Measurements from ENCODE around the gene CREBZF.
A peak's percentile ranks its signal among the peaks of the same experiment; 100 is the strongest.

Gene CREBZF, protein sequence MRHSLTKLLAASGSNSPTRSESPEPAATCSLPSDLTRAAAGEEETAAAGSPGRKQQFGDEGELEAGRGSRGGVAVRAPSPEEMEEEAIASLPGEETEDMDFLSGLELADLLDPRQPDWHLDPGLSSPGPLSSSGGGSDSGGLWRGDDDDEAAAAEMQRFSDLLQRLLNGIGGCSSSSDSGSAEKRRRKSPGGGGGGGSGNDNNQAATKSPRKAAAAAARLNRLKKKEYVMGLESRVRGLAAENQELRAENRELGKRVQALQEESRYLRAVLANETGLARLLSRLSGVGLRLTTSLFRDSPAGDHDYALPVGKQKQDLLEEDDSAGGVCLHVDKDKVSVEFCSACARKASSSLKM

DNA sequence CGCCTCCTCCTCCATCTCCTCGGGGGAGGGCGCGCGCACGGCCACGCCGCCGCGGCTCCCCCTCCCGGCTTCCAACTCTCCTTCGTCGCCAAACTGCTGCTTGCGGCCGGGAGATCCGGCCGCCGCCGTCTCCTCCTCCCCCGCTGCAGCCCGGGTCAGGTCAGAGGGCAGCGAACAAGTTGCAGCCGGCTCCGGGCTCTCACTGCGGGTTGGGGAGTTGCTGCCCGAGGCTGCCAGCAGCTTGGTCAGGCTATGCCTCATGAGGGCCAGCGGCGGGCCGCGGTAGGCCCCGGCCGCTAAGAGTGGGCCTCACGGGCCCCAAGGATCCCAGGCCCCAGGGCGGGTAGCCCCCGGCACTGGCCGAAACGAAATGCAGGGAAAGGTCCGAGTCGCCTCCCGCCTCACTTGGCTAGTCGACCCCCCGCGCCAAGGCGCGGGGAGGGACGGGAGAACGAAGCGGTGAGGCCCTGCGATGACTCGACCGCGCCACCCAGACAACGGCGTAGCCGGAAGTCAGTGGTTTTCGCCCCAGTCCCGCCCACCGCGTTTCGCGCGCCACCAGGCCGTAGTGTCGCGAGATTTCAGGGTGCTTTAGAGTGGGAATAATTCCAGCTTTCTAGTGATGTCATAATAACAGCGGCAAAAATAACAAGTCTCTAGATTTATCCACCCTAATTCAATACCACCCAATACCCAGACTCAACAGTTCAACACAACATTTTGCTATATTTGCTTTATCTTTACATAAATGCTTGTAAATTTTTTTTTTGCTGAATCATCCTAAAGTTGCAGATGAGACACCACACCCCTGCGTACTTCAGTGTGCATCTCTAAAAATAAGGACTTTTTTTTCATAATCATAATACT lies at the start of gene CREBZF:
Gene CREBZF (minus strand): TSS at position 515 of the 867 bp plus-strand sequence. CDS start 254 bp downstream, at position 261.
- peak; percentile 50 to 96 (median 87) for DNase-seq

DNA sequence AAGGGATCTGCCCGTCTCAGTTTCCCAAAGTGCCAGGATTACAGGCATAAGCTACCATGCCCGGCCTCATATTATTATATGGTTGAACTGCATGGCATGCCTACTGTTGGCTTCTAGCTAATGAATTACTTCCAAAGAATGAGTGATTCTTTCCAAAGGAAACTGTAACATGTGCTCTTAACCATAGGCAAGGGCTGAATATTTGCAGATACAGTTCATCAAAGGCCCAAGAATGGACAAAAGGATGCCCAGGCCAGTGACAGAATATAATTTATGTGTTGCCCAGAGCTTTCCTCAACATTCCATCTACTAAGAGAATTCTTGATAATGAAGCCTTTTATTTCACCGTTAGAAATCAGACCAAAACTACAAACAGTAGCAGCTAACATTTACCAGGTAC lies 48.0 kb upstream of the CREBZF start:
- no peak for DNase-seq

GRCh38 chr11:85710917-85711316 lies 46.0 kb upstream of the CREBZF start:
- no peak for DNase-seq

- DNase-seq = no peak
These were observed 45.2 kb upstream of the CREBZF start for GRCh38 chr11:85709941-85710702.

- no peak for DNase-seq
These were observed 40.9 kb upstream of the CREBZF start for GRCh38 chr11:85705800-85706199.

DNA sequence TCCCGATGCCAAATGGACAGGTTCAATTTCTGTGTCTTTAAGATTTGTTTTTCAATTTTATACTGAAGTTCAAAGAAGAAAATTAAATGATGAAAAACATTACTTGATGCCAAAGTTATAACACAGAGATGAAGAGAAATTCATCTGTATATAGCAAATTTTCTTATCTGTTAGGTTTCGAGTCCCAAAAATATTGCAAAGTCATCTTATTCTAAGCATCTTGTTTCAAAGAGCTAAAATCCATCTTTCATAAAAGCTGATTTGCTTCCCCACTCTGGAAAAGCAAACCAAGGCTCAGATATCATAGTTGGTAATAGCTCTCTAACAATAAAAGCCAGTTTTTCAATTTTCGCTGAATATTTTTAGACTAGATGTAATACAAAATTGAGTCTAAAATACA lies 40.0 kb upstream of the CREBZF start:
- DNase-seq = no peak

DNA sequence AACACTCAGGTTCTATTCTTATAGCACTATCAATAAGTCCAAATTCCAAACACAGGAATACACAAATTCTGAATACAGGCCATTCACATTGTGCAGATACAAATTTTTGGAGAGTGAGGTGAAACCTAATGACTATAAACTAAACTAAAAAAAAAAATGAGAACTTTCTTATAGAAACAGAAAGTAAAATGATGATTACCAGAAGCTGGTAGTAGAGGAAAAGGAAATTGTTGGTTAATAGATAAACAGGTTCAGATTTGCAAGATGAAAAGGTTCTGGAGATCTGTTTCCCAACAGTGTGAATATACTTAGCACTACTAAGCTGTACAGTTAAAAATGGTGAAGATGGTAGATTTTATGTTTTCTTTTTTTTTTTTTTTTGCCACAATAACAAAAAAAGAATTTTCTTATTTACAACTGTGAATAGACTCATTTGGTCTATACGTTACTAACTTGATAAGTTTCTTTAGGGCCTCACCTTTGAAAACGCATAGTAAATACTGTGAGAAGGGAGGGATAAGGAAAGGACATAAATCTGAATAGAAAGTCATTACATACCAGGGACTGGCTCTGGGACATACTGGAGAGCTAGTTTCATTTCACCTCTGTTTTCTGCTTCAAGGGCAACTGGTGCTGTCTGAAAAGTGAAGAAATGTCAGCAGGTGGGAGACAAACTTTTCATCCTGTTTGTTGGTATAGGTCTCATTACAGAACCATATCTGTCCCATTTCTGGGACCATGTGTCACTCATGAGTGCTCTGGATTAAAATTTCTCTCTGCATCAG lies 35.2 kb upstream of the CREBZF start:
- no peak for DNase-seq

GRCh38 chr11:85698195-85698594 lies 33.3 kb upstream of the CREBZF start:
- no peak for DNase-seq

DNA sequence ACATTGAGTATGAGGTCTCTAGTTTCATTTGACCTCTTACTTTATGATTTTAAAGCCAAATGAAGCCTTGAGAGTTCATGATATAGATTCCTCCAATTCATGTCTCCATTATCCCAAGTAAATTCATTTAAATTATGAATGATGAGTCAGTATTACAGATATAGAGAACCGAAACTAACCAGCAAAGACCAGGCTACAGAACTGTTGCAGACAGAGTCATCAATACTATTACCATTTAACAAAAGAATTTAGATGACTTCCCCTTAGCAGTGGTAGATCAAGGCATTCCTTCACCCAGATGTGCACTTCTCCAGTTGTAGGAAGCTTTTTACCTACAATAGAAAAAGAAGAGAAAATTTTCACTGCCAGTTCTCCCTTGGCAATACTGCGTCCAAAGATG lies 32.8 kb upstream of the CREBZF start:
- DNase-seq = no peak

DNA sequence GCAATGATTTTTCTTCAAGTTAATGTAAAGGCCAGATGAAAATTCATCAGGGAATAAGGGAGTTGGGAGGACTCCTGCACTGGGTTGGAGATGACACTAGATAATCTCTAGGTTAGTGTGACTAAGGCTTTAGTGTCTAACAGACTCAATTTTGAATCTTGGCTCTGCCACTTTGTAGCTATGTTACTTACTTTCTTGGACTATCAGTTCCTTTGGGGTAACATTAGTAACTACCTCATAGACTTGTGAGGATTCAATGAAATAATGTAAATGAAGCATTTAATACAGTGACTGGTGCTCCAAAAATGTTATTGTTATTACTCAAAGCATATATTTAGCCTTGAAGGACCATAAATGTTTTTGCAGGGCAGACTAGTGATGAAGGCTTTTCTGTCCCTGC lies 30.6 kb upstream of the CREBZF start:
- no peak for DNase-seq

GRCh38 chr11:85694385-85694980 lies 29.6 kb upstream of the CREBZF start:
- peak in 3 of 51 donors; percentile 3 to 40 (median 16) for DNase-seq

- peak in 50 of 51 donors; percentile 2 to 84 (median 59) for DNase-seq
These were observed 21.0 kb upstream of the CREBZF start, which contains the start of gene CCDC89 for GRCh38 chr11:85685820-85686459. TSS of gene CCDC89 (minus strand) at chr11:85686195. CDS start at chr11:85686130, 65 bp downstream.

GRCh38 chr11:85685125-85685819 lies 20.3 kb upstream of the CREBZF start:
- peak in 10 of 51 donors; percentile 3 to 47 (median 17) for DNase-seq

GRCh38 chr11:85682330-85683305 lies 17.7 kb upstream of the CREBZF start:
- DNase-seq = peak in 49 of 51 donors; percentile 5 to 77 (median 47)

- no peak for DNase-seq
These were observed 16.0 kb upstream of the CREBZF start for GRCh38 chr11:85680897-85681296.

- no peak for DNase-seq
These were observed 14.6 kb upstream of the CREBZF start for GRCh38 chr11:85679576-85679975.

GRCh38 chr11:85673393-85673792 lies 8.5 kb upstream of the CREBZF start:
- no peak for DNase-seq
